HEK293T (cell line): ENCODE data around the gene TREML1.

Experiments
- ARNT ChIP-seq: fragments of 450-650 bp; IDR thresholded peaks from 2 replicates; pipeline ENCODE4 v1.6.1; 2017; ENCODE audit warnings: mild to moderate bottlenecking
- BHLHE40 ChIP-seq: fragments of 450-650 bp; IDR thresholded peaks from 2 replicates; pipeline ENCODE4 v1.6.1; 2016; ENCODE audit warnings: mild to moderate bottlenecking, moderate library complexity, borderline replicate concordance
- CTBP1 ChIP-seq: fragments of 450-650 bp; IDR thresholded peaks from 2 replicates; pipeline ENCODE4 v1.6.1; 2016; ENCODE audit warnings: borderline replicate concordance
- ELF4 ChIP-seq: fragments of 450-650 bp; IDR thresholded peaks from 2 replicates; pipeline ENCODE4 v1.6.1; 2017; ENCODE audit warnings: antibody characterized with exemption
- FOXA1 ChIP-seq: fragments of 450-650 bp; IDR thresholded peaks from 2 replicates; pipeline ENCODE4 v1.6.1; 2016; ENCODE audit warnings: mild to moderate bottlenecking
- FOXK2 ChIP-seq: fragments of 450-650 bp; IDR thresholded peaks from 2 replicates; pipeline ENCODE4 v1.6.1; 2016; ENCODE audit warnings: mild to moderate bottlenecking
- FOXM1 ChIP-seq: fragments of 450-650 bp; IDR thresholded peaks from 2 replicates; pipeline ENCODE4 v1.6.1; 2017; ENCODE audit warnings: mild to moderate bottlenecking, borderline replicate concordance
- PKNOX1 ChIP-seq: fragments of 450-650 bp; IDR thresholded peaks from 2 replicates; pipeline ENCODE4 v1.6.1; 2016
- SP1 ChIP-seq: fragments of 450-650 bp; IDR thresholded peaks from 2 replicates; pipeline ENCODE4 v1.6.1; 2017
- TARDBP ChIP-seq: fragments of 450-650 bp; IDR thresholded peaks from 2 replicates; pipeline ENCODE4 v1.6.1; 2016
- ZNF384 ChIP-seq: fragments of 450-650 bp; IDR thresholded peaks from 2 replicates; pipeline ENCODE4 v1.6.1; 2016

GRCh38 chr6:41103847-41104246 lies 50.3 kb downstream of the TREML1 start:
- no peak for TF ChIP-seq FOXM1
- no peak for TF ChIP-seq FOXK2
- no peak for TF ChIP-seq CTBP1
- TF ChIP-seq TARDBP = no peak
- no peak for TF ChIP-seq ELF4
- no peak for TF ChIP-seq PKNOX1
- TF ChIP-seq ZNF384 = no peak
- TF ChIP-seq SP1 = no peak
- TF ChIP-seq BHLHE40 = no peak
- no peak for TF ChIP-seq FOXA1
- no peak for TF ChIP-seq ARNT
